Tibial nerve (tissue), 4 donors: Measurements from ENCODE around the gene LIPC.

ENCODE experiments used
- EP300 ChIP-seq, 2 donors: sonication (generic); formaldehyde crosslinking; IDR thresholded peaks; one replicate each; pipeline ENCODE4 v1.6.1; 2017; ENCODE audit warnings: antibody characterized with exemption in 2 of 2, mild to moderate bottlenecking in 1 of 2
- POLR2A ChIP-seq, 2 donors: fragments of 450-650 bp; IDR thresholded peaks; one replicate each; pipeline ENCODE4 v1.6.1; 2017; ENCODE audit warnings: antibody characterized with exemption in 2 of 2, mild to moderate bottlenecking in 2 of 2, moderate library complexity in 2 of 2
- TF ChIP-seq, protein P1 (sequence below), 5 experiments: fragments of 200-600 bp in 3 of 5; fragments of 450-650 bp in 2 of 5; sonication (generic) in 3 of 5; IDR thresholded peaks; one replicate each; pipeline ENCODE4 v1.5.1; 2016 to 2019; ENCODE audit warnings: antibody characterized with exemption in 5 of 5, mild to moderate bottlenecking in 3 of 5, moderate library complexity in 2 of 5

DNA sequence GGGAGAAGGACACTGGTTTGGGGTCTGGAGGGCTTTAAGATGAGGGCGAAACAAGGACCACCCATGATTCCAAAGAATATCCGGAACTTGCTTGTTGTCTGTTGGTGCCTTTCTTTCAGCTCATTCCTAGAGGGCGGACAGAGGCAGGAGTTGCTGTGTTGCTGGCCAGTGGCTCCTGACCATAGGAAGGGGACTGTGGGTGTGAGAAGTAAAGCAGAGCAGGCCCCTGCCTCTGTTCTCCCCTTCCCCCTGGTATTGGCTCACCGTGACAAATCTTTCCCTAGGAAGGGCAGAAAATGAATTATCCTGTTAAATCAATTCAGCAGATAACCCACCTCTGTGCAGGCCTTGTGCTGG, 89.1 kb downstream of the LIPC start:
- TF ChIP-seq, protein P1, sequence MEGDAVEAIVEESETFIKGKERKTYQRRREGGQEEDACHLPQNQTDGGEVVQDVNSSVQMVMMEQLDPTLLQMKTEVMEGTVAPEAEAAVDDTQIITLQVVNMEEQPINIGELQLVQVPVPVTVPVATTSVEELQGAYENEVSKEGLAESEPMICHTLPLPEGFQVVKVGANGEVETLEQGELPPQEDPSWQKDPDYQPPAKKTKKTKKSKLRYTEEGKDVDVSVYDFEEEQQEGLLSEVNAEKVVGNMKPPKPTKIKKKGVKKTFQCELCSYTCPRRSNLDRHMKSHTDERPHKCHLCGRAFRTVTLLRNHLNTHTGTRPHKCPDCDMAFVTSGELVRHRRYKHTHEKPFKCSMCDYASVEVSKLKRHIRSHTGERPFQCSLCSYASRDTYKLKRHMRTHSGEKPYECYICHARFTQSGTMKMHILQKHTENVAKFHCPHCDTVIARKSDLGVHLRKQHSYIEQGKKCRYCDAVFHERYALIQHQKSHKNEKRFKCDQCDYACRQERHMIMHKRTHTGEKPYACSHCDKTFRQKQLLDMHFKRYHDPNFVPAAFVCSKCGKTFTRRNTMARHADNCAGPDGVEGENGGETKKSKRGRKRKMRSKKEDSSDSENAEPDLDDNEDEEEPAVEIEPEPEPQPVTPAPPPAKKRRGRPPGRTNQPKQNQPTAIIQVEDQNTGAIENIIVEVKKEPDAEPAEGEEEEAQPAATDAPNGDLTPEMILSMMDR (IDR thresholded peaks at IDR 0.05), result no peak
- TF ChIP-seq POLR2A (IDR thresholded peaks at IDR 0.05) (no peak), EP300 (IDR thresholded peaks at IDR 0.05) (no peak)
